Neutrophil (primary cell): ENCODE measurements around the gene PAM16.

Experiments
- H3K27ac ChIP-seq: fragments of 200-600 bp; sonication (generic); 2 replicates; pipeline ENCODE4 v1.5.1; 2016; ENCODE audit warnings: mild to moderate bottlenecking, moderate library complexity
- H3K27me3 ChIP-seq: fragments of 200-600 bp; sonication (generic); 2 replicates; pipeline ENCODE4 v1.6.0; 2016; ENCODE audit warnings: mild to moderate bottlenecking
- H3K36me3 ChIP-seq: fragments of 200-600 bp; sonication (generic); 2 replicates; pipeline ENCODE4 v1.5.1; 2017
- H3K4me1 ChIP-seq, 2 experiments: fragments of 200-600 bp in 1 of 2; sonication (generic) in 1 of 2; 1 replicate in 1 of 2; 2 replicates in 1 of 2; pipeline versions ENCODE4 v1.5.1 to v1.6.1; 2013 to 2016; ENCODE audit warnings: low read depth in 1 of 2, low read length in 1 of 2, mild to moderate bottlenecking in 1 of 2, moderate library complexity in 1 of 2; ENCODE audit not compliant: control insufficient read depth in 1 of 2, insufficient read depth in 1 of 2
- H3K4me3 ChIP-seq, 2 experiments: fragments of 200-600 bp in 1 of 2; sonication (generic) in 1 of 2; 1 replicate in 1 of 2; 2 replicates in 1 of 2; pipeline ENCODE4 v1.5.1; 2013 to 2016; ENCODE audit warnings: low read depth in 1 of 2, low read length in 1 of 2, mild to moderate bottlenecking in 1 of 2, moderate library complexity in 1 of 2
- H3K9me3 ChIP-seq: fragments of 200-600 bp; sonication (generic); 2 replicates; pipeline ENCODE4 v1.5.1; 2016
- TF ChIP-seq, protein P1 (sequence below): fragments of 200-600 bp; sonication (generic); IDR thresholded peaks from 2 replicates; pipeline ENCODE4 v1.5.1; 2016; ENCODE audit warnings: antibody characterized with exemption

PAM16 gene

GRCh38 chr16:4385066-4385788 lies 34.1 kb upstream of the PAM16 start:
- H3K36me3 ChIP-seq = peaks cover 100% of the 10 kb centered on the region
- TF ChIP-seq, protein P1, sequence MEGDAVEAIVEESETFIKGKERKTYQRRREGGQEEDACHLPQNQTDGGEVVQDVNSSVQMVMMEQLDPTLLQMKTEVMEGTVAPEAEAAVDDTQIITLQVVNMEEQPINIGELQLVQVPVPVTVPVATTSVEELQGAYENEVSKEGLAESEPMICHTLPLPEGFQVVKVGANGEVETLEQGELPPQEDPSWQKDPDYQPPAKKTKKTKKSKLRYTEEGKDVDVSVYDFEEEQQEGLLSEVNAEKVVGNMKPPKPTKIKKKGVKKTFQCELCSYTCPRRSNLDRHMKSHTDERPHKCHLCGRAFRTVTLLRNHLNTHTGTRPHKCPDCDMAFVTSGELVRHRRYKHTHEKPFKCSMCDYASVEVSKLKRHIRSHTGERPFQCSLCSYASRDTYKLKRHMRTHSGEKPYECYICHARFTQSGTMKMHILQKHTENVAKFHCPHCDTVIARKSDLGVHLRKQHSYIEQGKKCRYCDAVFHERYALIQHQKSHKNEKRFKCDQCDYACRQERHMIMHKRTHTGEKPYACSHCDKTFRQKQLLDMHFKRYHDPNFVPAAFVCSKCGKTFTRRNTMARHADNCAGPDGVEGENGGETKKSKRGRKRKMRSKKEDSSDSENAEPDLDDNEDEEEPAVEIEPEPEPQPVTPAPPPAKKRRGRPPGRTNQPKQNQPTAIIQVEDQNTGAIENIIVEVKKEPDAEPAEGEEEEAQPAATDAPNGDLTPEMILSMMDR = no peak
- no peak overlapping the region for H3K27ac ChIP-seq
- H3K9me3 ChIP-seq = no peaks in the 10 kb centered on the region
- no peaks in the 10 kb centered on the region for H3K4me1 ChIP-seq
- no peak overlapping the region for H3K4me3 ChIP-seq
- H3K27me3 ChIP-seq = no peaks in the 10 kb centered on the region

GRCh38 chr16:4384509-4384942 lies 33.4 kb upstream of the PAM16 start:
- Histone ChIP-seq H3K27ac (no peak overlapping the region), H3K36me3 (peaks cover 96% of the 10 kb centered on the region), H3K9me3 (no peaks in the 10 kb centered on the region), H3K27me3 (no peaks in the 10 kb centered on the region), H3K4me1 (no peaks in the 10 kb centered on the region), H3K4me3 (no peak overlapping the region)
- TF ChIP-seq, protein P1 = no peak

DNA sequence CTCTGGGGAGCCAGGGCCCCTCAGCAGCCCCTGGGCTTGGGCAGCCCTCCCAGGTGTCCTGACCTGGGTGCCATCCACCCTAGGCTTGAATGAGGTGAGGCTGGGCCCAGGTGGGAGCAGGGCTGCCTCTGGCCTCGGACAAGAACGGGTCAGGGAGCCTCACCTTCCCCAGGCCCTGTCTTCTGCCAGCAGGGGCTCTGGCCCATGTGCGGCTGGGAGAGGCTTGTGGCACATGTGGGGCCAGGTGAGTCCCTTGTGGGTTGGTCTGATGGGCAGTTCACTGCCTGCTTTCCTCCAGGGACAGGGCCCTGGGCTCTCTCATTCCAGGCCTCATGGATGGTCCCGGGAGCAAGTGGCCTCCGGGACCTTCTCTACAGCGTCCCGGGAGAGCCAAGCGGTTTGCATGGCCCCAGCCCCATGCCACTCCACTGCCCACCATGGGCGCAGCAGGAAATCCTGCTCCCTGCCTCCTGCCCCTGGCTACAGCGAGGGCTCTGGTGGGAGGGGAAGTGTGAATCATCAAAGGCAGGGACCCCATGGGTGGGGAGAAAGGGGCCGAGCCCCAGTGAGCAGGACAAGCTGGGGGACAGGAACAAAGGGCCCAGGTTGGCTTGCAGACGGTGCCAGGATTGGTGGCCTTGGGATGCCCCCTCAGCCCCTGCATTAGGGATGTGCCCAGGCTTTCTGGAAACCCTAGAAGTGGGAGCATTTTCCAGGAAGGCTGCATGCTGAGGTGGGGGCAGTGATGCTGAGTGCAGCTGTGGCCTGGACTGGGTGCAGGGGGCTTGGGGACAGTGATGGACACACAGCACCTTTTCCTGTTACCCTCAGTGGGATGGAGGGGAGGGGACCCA lies 32.7 kb upstream of the PAM16 start:
- H3K36me3 ChIP-seq = peaks cover 96% of the 10 kb centered on the region
- H3K4me1 ChIP-seq = no peaks in the 10 kb centered on the region
- no peak overlapping the region for H3K27ac ChIP-seq

GRCh38 chr16:4382795-4383357 lies 31.8 kb upstream of the PAM16 start:
- TF ChIP-seq, protein P1 = no peak
- no peaks in the 10 kb centered on the region for H3K27me3 ChIP-seq
- H3K36me3 ChIP-seq = peaks cover 96% of the 10 kb centered on the region
- H3K4me3 ChIP-seq = no peak overlapping the region
- H3K4me1 ChIP-seq = no peaks in the 10 kb centered on the region
- no peaks in the 10 kb centered on the region for H3K9me3 ChIP-seq
- H3K27ac ChIP-seq = no peak overlapping the region

More for the DNA sequence above, 32.7 kb upstream of the PAM16 start:
- TF ChIP-seq, protein P1 = no peak
- H3K9me3 ChIP-seq = no peaks in the 10 kb centered on the region
- no peak overlapping the region for H3K4me3 ChIP-seq
- H3K27me3 ChIP-seq = no peaks in the 10 kb centered on the region

- no peak overlapping the region for H3K27ac ChIP-seq
- peaks cover 96% of the 10 kb centered on the region for H3K36me3 ChIP-seq
- TF ChIP-seq, protein P1 = no peak
- no peak overlapping the region for H3K4me3 ChIP-seq
- H3K27me3 ChIP-seq = no peaks in the 10 kb centered on the region
- H3K4me1 ChIP-seq = no peaks in the 10 kb centered on the region
- no peaks in the 10 kb centered on the region for H3K9me3 ChIP-seq
Observed at GRCh38 chr16:4381935-4382794, 31.0 kb upstream of the PAM16 start.
